Bronchial epithelial cell (primary cell): ENCODE data around the gene EPB41L5. TPM values are rescaled to one million over a fixed set of nuclear protein-coding genes. Genes with fewer than 3 reads are reported as not detected.

Experiments
- DNase-seq: peaks from one replicate; pipeline ENCODE4 v3.0.0-alpha.2; 2010; ENCODE audit warnings: low read depth
- FAIRE-seq: peaks from 2 replicates; lab custom pipeline; 2011; peaks lifted over from hg19 to GRCh38; lab: Jason Lieb, UNC
- H3K27me3 ChIP-seq: 2 replicates; pipeline ENCODE4 v1.5.1; 2011; ENCODE audit warnings: low read length; ENCODE audit not compliant: control insufficient read depth, insufficient read depth
- H3K36me3 ChIP-seq: 2 replicates; pipeline ENCODE4 v1.5.1; 2011; ENCODE audit warnings: low read length; ENCODE audit not compliant: control insufficient read depth, insufficient read depth
- H3K4me3 ChIP-seq: 2 replicates; pipeline ENCODE4 v1.5.1; 2011; ENCODE audit warnings: mild to moderate bottlenecking, low read depth, low read length, control low read depth
- total RNA-seq: library from RNA; depleted of rRNA; stranded (reverse); fragments of >200 nt; gene quantifications from 2 replicates; pipeline ENCODE4 v1.2.1, GENCODE V29; 2014
- TF ChIP-seq, protein P1 (sequence below): IDR thresholded peaks from 2 replicates; pipeline ENCODE4 v1.5.1; 2011; ENCODE audit warnings: mild to moderate bottlenecking, moderate library complexity, low read length, control low read depth, inconsistent platforms; ENCODE audit not compliant: insufficient read depth, severe bottlenecking

EPB41L5 gene
- total RNA-seq, 1 donor from 2014 or later: 34.5 TPM

GRCh38 chr2:120228503-120228902, 215.6 kb downstream of the EPB41L5 start:
- DNase-seq (no peak), FAIRE-seq (no peak)
- TF ChIP-seq, protein P1, sequence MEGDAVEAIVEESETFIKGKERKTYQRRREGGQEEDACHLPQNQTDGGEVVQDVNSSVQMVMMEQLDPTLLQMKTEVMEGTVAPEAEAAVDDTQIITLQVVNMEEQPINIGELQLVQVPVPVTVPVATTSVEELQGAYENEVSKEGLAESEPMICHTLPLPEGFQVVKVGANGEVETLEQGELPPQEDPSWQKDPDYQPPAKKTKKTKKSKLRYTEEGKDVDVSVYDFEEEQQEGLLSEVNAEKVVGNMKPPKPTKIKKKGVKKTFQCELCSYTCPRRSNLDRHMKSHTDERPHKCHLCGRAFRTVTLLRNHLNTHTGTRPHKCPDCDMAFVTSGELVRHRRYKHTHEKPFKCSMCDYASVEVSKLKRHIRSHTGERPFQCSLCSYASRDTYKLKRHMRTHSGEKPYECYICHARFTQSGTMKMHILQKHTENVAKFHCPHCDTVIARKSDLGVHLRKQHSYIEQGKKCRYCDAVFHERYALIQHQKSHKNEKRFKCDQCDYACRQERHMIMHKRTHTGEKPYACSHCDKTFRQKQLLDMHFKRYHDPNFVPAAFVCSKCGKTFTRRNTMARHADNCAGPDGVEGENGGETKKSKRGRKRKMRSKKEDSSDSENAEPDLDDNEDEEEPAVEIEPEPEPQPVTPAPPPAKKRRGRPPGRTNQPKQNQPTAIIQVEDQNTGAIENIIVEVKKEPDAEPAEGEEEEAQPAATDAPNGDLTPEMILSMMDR: no peak
- Histone ChIP-seq H3K36me3 (no peaks in the 10 kb centered on the region), H3K27me3 (no peaks in the 10 kb centered on the region), H3K4me3 (no peak overlapping the region)

Other genes with a start within 250 kb of the EPB41L5 start
- 20.8 and 21.5 TPM in 2 replicates for gene TMEM185B, start 210.3 kb downstream of the EPB41L5 start, total RNA-seq
- gene RALB, start 239.8 kb downstream of the EPB41L5 start, total RNA-seq: 52.7 and 70.0 TPM in 2 replicates